Mesenchymal stem cell (in vitro differentiated cells and primary cell): Measurements from ENCODE around the gene PLA2G2D.

ENCODE experiments used
- DNase-seq: peaks from one replicate; pipeline ENCODE4 v3.0.0-alpha.2; 2013
- H2AFZ ChIP-seq: one replicate; pipeline ENCODE4 v1.6.1; 2013; ENCODE audit warnings: low read depth, mild to moderate bottlenecking, control low read depth, inconsistent platforms, low read length, moderate library complexity
- H2AK5ac ChIP-seq: 2 replicates; pipeline ENCODE4 v1.6.1; 2013; ENCODE audit warnings: low read length, moderate library complexity, mild to moderate bottlenecking, inconsistent platforms; ENCODE audit not compliant: severe bottlenecking
- H2BK120ac ChIP-seq: one replicate; pipeline ENCODE4 v1.6.1; 2013; ENCODE audit warnings: low read depth, mild to moderate bottlenecking, inconsistent platforms, low read length, moderate library complexity
- H2BK12ac ChIP-seq, 2 experiments: one replicate each; pipeline ENCODE4 v1.6.1; 2013; ENCODE audit warnings: inconsistent platforms in 2 of 2, low read length in 2 of 2, mild to moderate bottlenecking in 2 of 2, moderate library complexity in 2 of 2, control low read depth in 1 of 2
- H2BK15ac ChIP-seq: one replicate; pipeline ENCODE4 v1.6.1; 2013; ENCODE audit warnings: mild to moderate bottlenecking, low read depth, inconsistent platforms; ENCODE audit not compliant: poor library complexity, severe bottlenecking
- H2BK5ac ChIP-seq: 2 replicates; pipeline ENCODE4 v1.6.1; 2013; ENCODE audit warnings: low read depth, mild to moderate bottlenecking, low read length, control low read depth, inconsistent platforms; ENCODE audit not compliant: poor library complexity, severe bottlenecking
- H3K14ac ChIP-seq, 2 experiments: one replicate each; pipeline ENCODE4 v1.6.1; 2013; ENCODE audit warnings: inconsistent platforms in 2 of 2, low read length in 2 of 2, control low read depth in 1 of 2, mild to moderate bottlenecking in 1 of 2, moderate library complexity in 1 of 2
- H3K18ac ChIP-seq, 2 experiments: one replicate each; pipeline ENCODE4 v1.6.1; 2013; ENCODE audit warnings: inconsistent platforms in 2 of 2, low read length in 2 of 2, control low read depth in 1 of 2, low read depth in 1 of 2, mild to moderate bottlenecking in 1 of 2
- H3K23ac ChIP-seq, 2 experiments: one replicate each; pipeline ENCODE4 v1.6.1; 2013; ENCODE audit warnings: inconsistent platforms in 2 of 2, low read length in 2 of 2, mild to moderate bottlenecking in 2 of 2, moderate library complexity in 2 of 2, control low read depth in 1 of 2
- H3K27ac ChIP-seq: 2 replicates; pipeline ENCODE4 v1.5.1; 2013; ENCODE audit warnings: mild to moderate bottlenecking, moderate library complexity, low read length, control low read depth, inconsistent platforms; ENCODE audit not compliant: poor library complexity, severe bottlenecking
- H3K27me3 ChIP-seq, 2 experiments: 2 replicates each; pipeline versions ENCODE4 v1.6.1 to v1.7.0; 2013; ENCODE audit warnings: low read length in 2 of 2, mild to moderate bottlenecking in 2 of 2, moderate library complexity in 2 of 2, control low read depth in 1 of 2, inconsistent platforms in 1 of 2; ENCODE audit not compliant: control insufficient read depth in 1 of 2, insufficient read depth in 1 of 2
- H3K36me3 ChIP-seq, 2 experiments: 2 replicates each; pipeline versions ENCODE4 v1.6.1 to v1.7.0; 2013; ENCODE audit warnings: low read length in 2 of 2, control low read depth in 1 of 2, inconsistent platforms in 1 of 2, low read depth in 1 of 2, mild to moderate bottlenecking in 1 of 2; ENCODE audit not compliant: insufficient read depth in 2 of 2, control insufficient read depth in 1 of 2
- H3K4ac ChIP-seq, 2 experiments: one replicate each; pipeline ENCODE4 v1.6.1; 2013; ENCODE audit warnings: inconsistent platforms in 2 of 2, low read length in 2 of 2, mild to moderate bottlenecking in 2 of 2, moderate library complexity in 2 of 2, control low read depth in 1 of 2, low read depth in 1 of 2
- H3K4me1 ChIP-seq: 2 replicates; pipeline ENCODE4 v1.6.1; 2013; ENCODE audit warnings: low read depth, low read length, control low read depth; ENCODE audit not compliant: control insufficient read depth, insufficient read depth
- H3K4me2 ChIP-seq: 2 replicates; pipeline ENCODE4 v1.6.1; 2013; ENCODE audit warnings: low read length, mild to moderate bottlenecking, inconsistent platforms; ENCODE audit not compliant: poor library complexity, severe bottlenecking
- H3K4me3 ChIP-seq, 2 experiments: 2 replicates each; pipeline versions ENCODE4 v1.5.1 to v1.7.0; 2013; ENCODE audit warnings: low read length in 2 of 2, mild to moderate bottlenecking in 2 of 2, control low read depth in 1 of 2, low read depth in 1 of 2; ENCODE audit not compliant: insufficient read depth in 1 of 2
- H3K79me1 ChIP-seq: replicated peaks from 2 replicates; pipeline ENCODE4 v1.6.1; 2013; ENCODE audit warnings: mild to moderate bottlenecking, control low read depth, low read length, inconsistent platforms; ENCODE audit not compliant: poor library complexity, severe bottlenecking
- H3K9ac ChIP-seq: 2 replicates; pipeline ENCODE4 v1.7.0; 2013; ENCODE audit warnings: mild to moderate bottlenecking, low read length, moderate library complexity
- H3K9me3 ChIP-seq: 2 replicates; pipeline ENCODE4 v1.7.0; 2013; ENCODE audit warnings: mild to moderate bottlenecking, low read length; ENCODE audit not compliant: control insufficient read depth
- H4K8ac ChIP-seq: one replicate; pipeline ENCODE4 v1.6.1; 2013; ENCODE audit warnings: inconsistent platforms, mild to moderate bottlenecking, low read length, moderate library complexity
- H4K91ac ChIP-seq: one replicate; pipeline ENCODE4 v1.6.1; 2013; ENCODE audit warnings: mild to moderate bottlenecking, low read length, inconsistent platforms
- WGBS: methylation state at CpG from one replicate; pipeline ENCODE4 v1.1.7; 2013; ENCODE audit warnings: mixed read lengths; 5-methylcytosine and 5-hydroxymethylcytosine counted together

PLA2G2D gene

GRCh38 chr1:20102875-20103274, 16.5 kb downstream of the PLA2G2D start:
- H3K23ac ChIP-seq, result no peak overlapping the region
- H2BK12ac ChIP-seq, result no peak overlapping the region
- no peak overlapping the region for H3K4me3 ChIP-seq
- H3K18ac ChIP-seq, result no peak overlapping the region
- H2AFZ ChIP-seq, result no peak overlapping the region
- no peaks in the 10 kb centered on the region for H3K36me3 ChIP-seq
- no peak overlapping the region for H2AK5ac ChIP-seq
- H4K8ac ChIP-seq, result no peak overlapping the region
- H3K14ac ChIP-seq, result no peak overlapping the region
- H2BK5ac ChIP-seq, result no peak overlapping the region
- H3K4me1 ChIP-seq, result no peaks in the 10 kb centered on the region
- no peaks in the 10 kb centered on the region for H3K79me1 ChIP-seq
- H2BK15ac ChIP-seq, result no peak overlapping the region
- H3K4ac ChIP-seq, result no peak overlapping the region
- no peak overlapping the region for H3K27ac ChIP-seq
- no peak overlapping the region for H3K4me2 ChIP-seq
- no peak overlapping the region for H4K91ac ChIP-seq
- H2BK120ac ChIP-seq, result no peak overlapping the region
- peaks cover 0 to 4% of the 10 kb centered on the region in 2 experiments for H3K27me3 ChIP-seq
- no peaks in the 10 kb centered on the region for H3K9me3 ChIP-seq
- 91% methylated on average over 1 of the region's 1 CpG for WGBS
- peak; percentile 25 for DNase-seq
- H3K9ac ChIP-seq, result peak overlapping the region; percentile 17

GRCh38 chr1:20100632-20101355, 18.5 kb downstream of the PLA2G2D start:
- H3K79me1 ChIP-seq, result no peaks in the 10 kb centered on the region

GRCh38 chr1:20099533-20099932, 19.8 kb downstream of the PLA2G2D start:
- peak overlapping the region; percentile 7 for H3K9ac ChIP-seq
- no peak overlapping the region for H3K4me2 ChIP-seq
- H2BK15ac ChIP-seq, result no peak overlapping the region
- H3K36me3 ChIP-seq, result no peaks in the 10 kb centered on the region
- H4K91ac ChIP-seq, result no peak overlapping the region
- no peak overlapping the region for H3K18ac ChIP-seq
- peaks cover 5% of the 10 kb centered on the region for H3K9me3 ChIP-seq
- H2BK12ac ChIP-seq, result no peak overlapping the region
- H2AK5ac ChIP-seq, result no peak overlapping the region
- H3K4me3 ChIP-seq, result no peak overlapping the region
- H3K23ac ChIP-seq, result no peak overlapping the region
- no peak overlapping the region for H2BK5ac ChIP-seq
- DNase-seq, result no peak
- H3K4ac ChIP-seq, result no peak overlapping the region
- H3K27me3 ChIP-seq, result peaks cover 0 to 4% of the 10 kb centered on the region in 2 experiments
- H3K4me1 ChIP-seq, result no peaks in the 10 kb centered on the region
- no peaks in the 10 kb centered on the region for H3K79me1 ChIP-seq
- no peak overlapping the region for H3K14ac ChIP-seq
- no peak overlapping the region for H4K8ac ChIP-seq
- no peak overlapping the region for H3K27ac ChIP-seq
- WGBS, result 56% methylated on average over 3 of the region's 3 CpGs
- no peak overlapping the region for H2BK120ac ChIP-seq
- no peak overlapping the region for H2AFZ ChIP-seq

More at GRCh38 chr1:20100632-20101355, 18.5 kb downstream of the PLA2G2D start:
- no peak overlapping the region for H2BK12ac ChIP-seq
- no peak overlapping the region for H4K8ac ChIP-seq
- H3K4me1 ChIP-seq, result no peaks in the 10 kb centered on the region
- H2BK15ac ChIP-seq, result no peak overlapping the region
- no peak overlapping the region for H2AFZ ChIP-seq
- H4K91ac ChIP-seq, result no peak overlapping the region
- no peak overlapping the region for H3K23ac ChIP-seq
- no peak overlapping the region for H3K27ac ChIP-seq
- H2BK120ac ChIP-seq, result no peak overlapping the region
- H3K9me3 ChIP-seq, result peaks cover 5% of the 10 kb centered on the region
- no peak overlapping the region for H3K14ac ChIP-seq
- DNase-seq, result peak; percentile 44
- no peak overlapping the region for H3K4ac ChIP-seq
- no peak overlapping the region for H3K4me3 ChIP-seq
- peak overlapping the region; percentile 28 for H3K9ac ChIP-seq
- H3K36me3 ChIP-seq, result no peaks in the 10 kb centered on the region
- no peak overlapping the region for H2AK5ac ChIP-seq
- peaks cover 0 to 4% of the 10 kb centered on the region in 2 experiments for H3K27me3 ChIP-seq
- no peak overlapping the region for H3K18ac ChIP-seq
- H2BK5ac ChIP-seq, result no peak overlapping the region
- 60% methylated on average over 14 of the region's 14 CpGs for WGBS
- no peak overlapping the region for H3K4me2 ChIP-seq

- no peak overlapping the region for H3K4ac ChIP-seq
- H2AFZ ChIP-seq, result no peak overlapping the region
- no peaks in the 10 kb centered on the region for H3K4me1 ChIP-seq
- no peak overlapping the region for H3K4me2 ChIP-seq
- WGBS, result 75% methylated on average over 7 of the region's 7 CpGs
- no peak overlapping the region for H3K4me3 ChIP-seq
- no peak for DNase-seq
- H3K36me3 ChIP-seq, result no peaks in the 10 kb centered on the region
- no peak overlapping the region for H4K8ac ChIP-seq
- no peaks in the 10 kb centered on the region for H3K79me1 ChIP-seq
- no peak overlapping the region for H3K27ac ChIP-seq
- H2BK120ac ChIP-seq, result no peak overlapping the region
- H2BK5ac ChIP-seq, result no peak overlapping the region
- no peak overlapping the region for H2BK15ac ChIP-seq
- no peak overlapping the region for H3K9ac ChIP-seq
- no peak overlapping the region for H3K14ac ChIP-seq
- no peak overlapping the region for H2BK12ac ChIP-seq
- no peak overlapping the region for H4K91ac ChIP-seq
- peaks cover 0 to 13% of the 10 kb centered on the region in 2 experiments for H3K27me3 ChIP-seq
- H3K23ac ChIP-seq, result no peak overlapping the region
- H2AK5ac ChIP-seq, result no peak overlapping the region
- peaks cover 5% of the 10 kb centered on the region for H3K9me3 ChIP-seq
- H3K18ac ChIP-seq, result no peak overlapping the region
Observed at GRCh38 chr1:20096840-20097447, 22.4 kb downstream of the PLA2G2D start.
